Activated CD4-positive, alpha-beta T cell treated with anti-CD3 and anti-CD28 coated beads for 1 hour (primary cell): ENCODE data around the gene TACR1.
"Not testable (repeated sequence)": the region's sequence is repeated elsewhere in the genome, so short reads cannot be mapped to it uniquely, and the experiment has no call there.

ENCODE experiments used
- DNase-seq: peaks from one replicate; pipeline ENCODE4 v3.0.0-alpha.2; 2020

TACR1 gene

GRCh38 chr2:75194184-75194868 lies 5.0 kb downstream of the TACR1 start:
- DNase-seq: no peak

DNA sequence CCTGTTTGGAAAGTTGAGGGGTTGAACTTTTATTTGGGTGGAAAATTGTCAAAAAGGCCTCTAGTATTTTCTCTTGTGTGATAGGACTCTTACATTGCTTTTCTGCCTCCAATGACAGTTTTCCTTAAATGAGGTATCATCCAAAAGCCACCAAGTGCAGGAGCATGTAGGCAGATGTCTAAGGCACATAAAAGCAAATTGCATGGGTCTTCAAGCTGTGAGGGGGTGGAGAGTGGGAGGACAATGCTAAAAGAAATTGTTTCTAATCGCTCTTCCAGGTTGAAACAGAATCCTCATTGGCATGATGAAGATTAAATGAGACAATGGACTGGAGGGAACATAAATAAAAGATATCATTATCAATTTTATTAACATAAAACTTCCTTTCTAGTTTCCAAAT lies 6.8 kb downstream of the TACR1 start:
- DNase-seq: no peak

GRCh38 chr2:75190271-75190990 lies 8.9 kb downstream of the TACR1 start:
- no peak for DNase-seq

- DNase-seq: no peak
Measured at GRCh38 chr2:75186821-75187220, 12.5 kb downstream of the TACR1 start.

- DNase-seq: no peak
Measured at GRCh38 chr2:75182606-75183005, 16.7 kb downstream of the TACR1 start.

DNA sequence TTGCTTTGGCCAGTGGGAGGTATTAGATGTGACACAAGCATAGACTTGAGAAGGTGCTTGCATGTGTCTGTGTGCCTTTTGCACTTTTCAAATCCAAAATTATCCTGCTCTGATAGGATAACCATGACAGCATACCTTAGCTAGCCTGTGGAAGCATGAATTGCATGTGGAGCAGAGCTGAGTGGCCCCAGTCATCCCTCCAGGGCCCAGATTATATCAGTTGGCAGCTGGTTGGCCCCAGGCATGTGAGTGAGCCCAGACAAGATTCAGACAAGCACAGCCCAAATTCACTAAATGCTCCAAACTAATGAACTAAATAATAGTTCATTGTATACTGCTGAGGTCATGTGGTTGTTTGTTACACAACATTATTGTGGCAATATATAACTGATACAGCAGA lies 18.8 kb downstream of the TACR1 start:
- no peak for DNase-seq

DNA sequence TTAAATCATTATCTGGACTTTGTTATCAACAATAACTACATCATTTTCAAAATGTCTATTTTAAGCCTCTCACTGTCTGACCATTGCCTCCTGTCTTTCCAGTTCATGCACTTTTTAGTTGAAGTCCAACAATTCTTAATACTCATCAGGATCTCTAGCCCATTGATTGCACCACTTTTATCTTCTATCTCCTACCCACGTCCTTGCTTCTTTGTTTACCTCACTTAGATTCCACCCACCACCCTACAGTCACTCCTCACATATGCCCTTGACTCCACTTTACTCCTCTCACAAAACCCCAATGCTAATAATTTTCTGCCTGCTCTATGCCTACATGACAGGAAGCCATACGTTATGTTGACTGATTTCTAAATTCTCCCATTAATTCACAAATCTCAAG lies 21.9 kb downstream of the TACR1 start:
- no peak for DNase-seq

DNA sequence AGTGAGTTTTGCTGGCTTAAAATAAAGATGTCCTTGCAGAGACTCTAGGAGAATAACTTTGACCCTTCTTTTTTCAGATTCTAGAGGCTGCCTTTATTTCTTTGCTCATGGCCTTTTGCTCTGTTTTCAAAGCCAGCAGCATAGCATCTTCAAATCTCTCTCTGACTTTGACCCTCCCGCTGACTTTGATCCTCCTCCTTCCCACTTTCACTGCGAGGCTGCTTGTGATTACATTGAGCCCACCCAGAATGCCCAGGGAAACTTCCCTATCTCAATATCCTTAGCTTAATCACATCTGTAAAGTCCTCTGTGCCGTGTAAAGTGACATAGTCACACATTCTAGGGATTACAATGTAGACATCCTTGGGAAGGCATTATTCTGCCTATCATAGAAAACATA lies 23.9 kb downstream of the TACR1 start:
- DNase-seq: no peak

DNA sequence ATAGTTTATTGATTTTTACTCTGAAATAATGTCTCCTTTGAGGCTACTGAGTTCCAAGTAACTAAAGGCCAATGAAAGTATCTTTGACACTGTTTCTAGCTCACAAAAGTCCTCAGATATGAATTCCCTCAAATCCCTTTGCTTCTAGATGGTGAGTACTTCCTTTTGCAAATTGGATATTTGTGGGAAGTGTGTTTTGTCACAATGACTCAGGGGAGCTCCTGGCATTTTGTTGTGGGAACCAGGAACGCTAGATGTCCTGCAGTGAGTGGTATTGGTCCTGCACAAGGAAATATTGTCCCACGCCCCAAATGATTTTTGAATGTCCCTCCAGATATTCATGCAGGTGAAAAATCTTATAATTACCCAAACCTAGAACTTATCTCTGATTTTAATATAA lies 24.3 kb downstream of the TACR1 start:
- DNase-seq: no peak

- DNase-seq: no peak
Measured at GRCh38 chr2:75174519-75174918, 24.8 kb downstream of the TACR1 start.

DNA sequence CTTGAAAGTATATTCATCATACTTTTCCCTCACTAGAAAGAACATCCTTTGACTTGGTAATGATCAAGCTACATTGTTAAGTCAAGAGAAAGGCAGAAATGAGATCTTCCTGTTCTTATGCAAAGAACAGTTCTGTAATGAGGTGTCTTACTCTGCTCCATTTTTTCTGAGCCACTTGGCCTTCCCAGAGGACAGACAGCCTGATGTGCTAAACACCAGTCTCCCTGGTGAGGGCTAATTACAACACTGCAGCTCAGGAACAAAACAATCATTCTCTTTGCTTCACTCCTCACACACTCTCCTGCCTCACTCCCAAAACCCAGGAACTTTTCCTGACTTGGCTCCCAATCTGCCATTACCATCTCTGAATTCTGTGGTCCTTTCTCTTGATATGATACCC lies 25.6 kb downstream of the TACR1 start:
- DNase-seq: no peak

- not testable (repeated sequence) for DNase-seq
Measured at GRCh38 chr2:75171423-75171822, 27.9 kb downstream of the TACR1 start.

DNA sequence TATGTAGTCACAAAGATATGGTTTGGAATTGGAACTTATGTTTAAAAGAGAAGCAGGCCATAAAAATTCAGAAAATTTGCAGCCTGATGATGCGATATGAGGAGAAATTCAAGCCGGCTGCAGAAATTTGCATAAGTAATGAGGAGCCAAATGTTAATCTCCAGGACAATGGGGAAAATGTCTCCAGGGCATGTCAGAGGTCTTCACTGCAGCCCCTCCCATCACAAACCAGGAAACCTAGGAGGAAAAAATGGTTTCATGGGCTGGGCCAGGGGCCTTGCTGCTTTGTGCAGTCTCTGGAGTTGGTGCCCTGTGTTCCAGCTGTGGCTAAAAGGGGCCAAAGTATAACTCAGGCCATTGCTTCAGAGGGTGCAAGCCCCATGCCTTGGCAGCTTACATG lies 28.4 kb downstream of the TACR1 start:
- DNase-seq: no peak

DNA sequence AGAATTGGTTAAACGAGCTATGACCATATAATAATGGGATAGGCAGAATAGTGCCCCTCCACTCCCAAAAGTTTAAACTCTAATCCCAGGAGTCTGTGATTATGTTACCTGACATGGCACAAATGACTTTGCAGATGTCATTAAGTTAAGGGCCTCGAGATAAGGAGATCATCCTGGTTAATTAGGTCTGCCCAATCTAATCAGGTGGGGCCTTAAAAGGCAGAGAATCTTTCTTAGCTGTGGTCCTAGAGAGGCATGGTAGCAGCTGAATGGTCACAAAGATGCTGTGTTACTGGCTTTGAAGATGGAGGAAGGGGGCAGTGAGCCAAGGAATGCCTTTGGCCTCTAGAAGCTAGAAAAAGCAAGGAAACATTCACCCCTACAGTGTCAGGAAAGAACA lies 31.1 kb downstream of the TACR1 start:
- no peak for DNase-seq

GRCh38 chr2:75166491-75166890 lies 32.8 kb downstream of the TACR1 start:
- no peak for DNase-seq

- no peak for DNase-seq
Measured at GRCh38 chr2:75162897-75163296, 36.4 kb downstream of the TACR1 start.

GRCh38 chr2:75162259-75162658 lies 37.1 kb downstream of the TACR1 start:
- no peak for DNase-seq

- no peak for DNase-seq
Measured at GRCh38 chr2:75157435-75157834, 41.9 kb downstream of the TACR1 start.

DNA sequence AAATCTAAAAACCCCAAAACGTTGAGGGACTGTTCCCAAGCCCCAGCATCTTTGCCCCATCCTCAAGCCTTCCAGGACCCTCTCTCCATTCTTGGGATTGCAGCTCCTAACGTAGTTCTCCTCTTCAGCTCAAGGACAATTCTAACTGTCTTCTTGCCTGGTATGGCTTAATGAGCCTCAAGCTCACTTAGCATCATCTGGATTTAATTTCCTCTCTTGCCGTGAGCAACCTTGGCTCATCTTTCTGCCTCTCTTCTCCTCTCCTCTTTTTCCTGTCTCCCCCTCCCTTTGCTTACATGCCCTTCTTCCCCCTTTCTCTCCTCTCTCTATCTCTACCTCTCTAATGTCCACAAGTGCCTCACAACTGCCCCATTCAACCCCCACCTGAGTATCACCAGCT lies 44.2 kb downstream of the TACR1 start:
- DNase-seq: no peak

- DNase-seq: no peak
Measured at GRCh38 chr2:75153221-75153620, 46.1 kb downstream of the TACR1 start.

- not testable (repeated sequence) for DNase-seq
Measured at GRCh38 chr2:75152243-75152642, 47.1 kb downstream of the TACR1 start.

DNA sequence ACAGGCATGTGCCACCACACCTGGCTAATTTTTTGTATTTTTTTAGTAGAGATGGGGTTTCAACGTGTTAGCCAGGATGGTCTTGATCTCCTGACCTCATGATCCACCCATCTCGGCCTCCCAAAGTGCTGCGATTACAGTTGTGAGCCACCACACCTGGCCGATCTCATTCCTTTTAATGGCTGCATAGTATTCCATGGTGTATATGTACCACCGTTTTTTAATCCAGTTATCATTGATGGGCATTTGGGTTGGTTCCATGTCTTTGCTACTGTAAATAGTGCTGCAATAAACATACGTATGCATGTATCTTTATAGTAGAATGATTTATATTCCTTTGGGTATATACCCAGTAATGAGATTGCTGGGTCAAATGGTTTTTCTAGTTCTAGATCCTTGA lies 51.4 kb downstream of the TACR1 start:
- not testable (repeated sequence) for DNase-seq

DNA sequence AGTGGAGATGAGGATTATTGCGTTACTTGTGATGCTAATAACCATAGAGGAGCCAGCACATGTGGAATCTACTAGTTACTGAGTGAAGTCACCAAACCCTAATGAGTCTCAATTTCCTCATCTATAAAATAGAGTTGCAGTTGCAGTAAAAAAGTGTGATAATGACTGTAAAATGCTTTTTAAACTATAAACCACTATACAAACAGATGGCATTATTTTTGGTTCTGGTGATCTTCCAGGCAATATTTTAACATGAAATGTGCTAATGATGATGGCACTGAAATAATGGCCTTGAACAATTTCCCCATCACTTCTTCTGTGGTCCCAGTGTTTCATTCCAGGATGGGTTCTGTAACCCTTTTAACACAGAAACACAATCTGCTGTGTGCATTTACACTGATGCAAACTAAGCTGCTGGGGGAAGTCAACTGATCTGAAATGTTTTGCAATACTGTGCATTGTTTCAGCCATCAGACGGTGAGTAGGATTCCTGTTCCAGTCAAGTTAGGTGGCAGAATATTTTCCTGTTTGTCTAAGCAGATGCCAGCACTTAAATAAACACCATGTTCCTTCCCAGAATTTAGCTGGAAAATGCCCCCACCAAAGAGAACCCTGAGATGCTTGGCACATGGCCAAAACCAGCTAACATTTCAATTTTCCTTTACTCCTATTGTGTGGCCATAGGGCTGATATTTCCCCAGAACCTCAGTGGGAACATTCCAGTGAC lies 52.6 kb downstream of the TACR1 start:
- no peak for DNase-seq

- not testable (repeated sequence) for DNase-seq
Measured at GRCh38 chr2:75146221-75146605, 53.1 kb downstream of the TACR1 start.
